Nephron (organoid): ENCODE data around the gene E2F3.
"Not testable (repeated sequence)": the region's sequence is repeated elsewhere in the genome, so short reads cannot be mapped to it uniquely, and the experiment has no call there.

ENCODE experiments used
- H3K27ac Mint-ChIP-seq, 3 experiments: 2 replicates each; pipeline ENCODE4 v1.8.0; 2020; ENCODE audit warnings: mixed read lengths in 3 of 3, mild to moderate bottlenecking in 2 of 3, moderate library complexity in 1 of 3
- H3K27me3 Mint-ChIP-seq: 2 replicates; pipeline ENCODE4 v1.8.0; 2021; ENCODE audit warnings: low read depth, mild to moderate bottlenecking, moderate library complexity, mixed read lengths
- H3K36me3 Mint-ChIP-seq: 2 replicates; pipeline ENCODE4 v1.8.0; 2020; ENCODE audit warnings: low read depth, mixed read lengths
- H3K4me1 Mint-ChIP-seq: 2 replicates; pipeline ENCODE4 v1.8.0; 2020; ENCODE audit warnings: mixed read lengths
- H3K4me3 Mint-ChIP-seq, 3 experiments: 2 replicates each; pipeline ENCODE4 v1.8.0; 2020; ENCODE audit warnings: mild to moderate bottlenecking in 3 of 3, mixed read lengths in 3 of 3, moderate library complexity in 2 of 3
- H3K9me3 Mint-ChIP-seq: 2 replicates; pipeline ENCODE4 v1.8.0; 2020; ENCODE audit warnings: mixed read lengths
- CTCF ChIP-seq, 3 experiments: fragments of 200-600 bp; sonication (generic); IDR thresholded peaks; one replicate each; pipeline ENCODE4 v1.5.0; 2021; ENCODE audit warnings: antibody characterized with exemption in 3 of 3; ENCODE audit not compliant: unreplicated experiment in 3 of 3

Gene E2F3

GRCh38 chr6:20529086-20529448 lies 127.4 kb downstream of the E2F3 start:
- not testable (repeated sequence) for H3K9me3 Mint-ChIP-seq, H3K27me3 Mint-ChIP-seq, H3K4me1 Mint-ChIP-seq, H3K27ac Mint-ChIP-seq, H3K36me3 Mint-ChIP-seq
- peak; percentile 42 to 53 (median 47) for TF ChIP-seq CTCF (IDR thresholded peaks at IDR 0.05; ENCODE audit: unreplicated experiment in 3 of 3)
- peak overlapping the region in 1 of 3 experiments; percentile 27 for H3K4me3 Mint-ChIP-seq

GRCh38 chr6:20532881-20533280 lies 131.2 kb downstream of the E2F3 start:
- H3K4me3 Mint-ChIP-seq: peak overlapping the region; percentile 11 to 57 (median 36)
- no peaks in the 10 kb centered on the region for H3K27me3 Mint-ChIP-seq
- no peak overlapping the region for H3K27ac Mint-ChIP-seq
- H3K9me3 Mint-ChIP-seq: no peaks in the 10 kb centered on the region
- TF ChIP-seq CTCF (IDR thresholded peaks at IDR 0.05; ENCODE audit: unreplicated experiment in 3 of 3): no peak
- H3K36me3 Mint-ChIP-seq: peaks cover 4% of the 10 kb centered on the region
- H3K4me1 Mint-ChIP-seq: peaks cover 33% of the 10 kb centered on the region

GRCh38 chr6:20533746-20534294 lies 132.1 kb downstream of the E2F3 start:
- H3K27me3 Mint-ChIP-seq: no peaks in the 10 kb centered on the region
- H3K9me3 Mint-ChIP-seq: no peaks in the 10 kb centered on the region
- no peak for TF ChIP-seq CTCF (IDR thresholded peaks at IDR 0.05; ENCODE audit: unreplicated experiment in 3 of 3)
- peaks cover 4% of the 10 kb centered on the region for H3K36me3 Mint-ChIP-seq
- peaks cover 37% of the 10 kb centered on the region for H3K4me1 Mint-ChIP-seq
- peak overlapping the region; percentile 97 to 100 (median 98) for H3K27ac Mint-ChIP-seq
- H3K4me3 Mint-ChIP-seq: peak overlapping the region; percentile 92 to 100 (median 99)

GRCh38 chr6:20534295-20535262 lies 132.9 kb downstream of the E2F3 start, which contains the start of gene CDKAL1:
CDKAL1 (plus strand) TSS chr6:20534457; CDS start chr6:20546351, 11,894 bp downstream.
- Mint-ChIP-seq H3K4me3 (peak within 1 kb of the TSS; percentile 92 to 100 (median 99)), H3K36me3 (peaks cover 7% of the 10 kb centered on the region), H3K9me3 (no peaks in the 10 kb centered on the region), H3K27ac (peak within 1 kb of the TSS; percentile 97 to 100 (median 98)), H3K27me3 (no peaks in the 10 kb centered on the region), H3K4me1 (peaks cover 37% of the 10 kb centered on the region)
- TF ChIP-seq CTCF (IDR thresholded peaks at IDR 0.05; ENCODE audit: unreplicated experiment in 3 of 3): no peak

- Mint-ChIP-seq H3K27ac (no peak overlapping the region), H3K4me1 (peaks cover 40% of the 10 kb centered on the region), H3K36me3 (peaks cover 32% of the 10 kb centered on the region), H3K9me3 (no peaks in the 10 kb centered on the region), H3K4me3 (peak overlapping the region in 2 of 3 experiments; percentile 7 to 60), H3K27me3 (no peaks in the 10 kb centered on the region)
- TF ChIP-seq CTCF (IDR thresholded peaks at IDR 0.05; ENCODE audit: unreplicated experiment in 3 of 3): no peak
These were observed 136.5 kb downstream of the E2F3 start for GRCh38 chr6:20538131-20538662.
